ENCODE results near the gene SYNGAP1.

SYNGAP1 gene

DNA sequence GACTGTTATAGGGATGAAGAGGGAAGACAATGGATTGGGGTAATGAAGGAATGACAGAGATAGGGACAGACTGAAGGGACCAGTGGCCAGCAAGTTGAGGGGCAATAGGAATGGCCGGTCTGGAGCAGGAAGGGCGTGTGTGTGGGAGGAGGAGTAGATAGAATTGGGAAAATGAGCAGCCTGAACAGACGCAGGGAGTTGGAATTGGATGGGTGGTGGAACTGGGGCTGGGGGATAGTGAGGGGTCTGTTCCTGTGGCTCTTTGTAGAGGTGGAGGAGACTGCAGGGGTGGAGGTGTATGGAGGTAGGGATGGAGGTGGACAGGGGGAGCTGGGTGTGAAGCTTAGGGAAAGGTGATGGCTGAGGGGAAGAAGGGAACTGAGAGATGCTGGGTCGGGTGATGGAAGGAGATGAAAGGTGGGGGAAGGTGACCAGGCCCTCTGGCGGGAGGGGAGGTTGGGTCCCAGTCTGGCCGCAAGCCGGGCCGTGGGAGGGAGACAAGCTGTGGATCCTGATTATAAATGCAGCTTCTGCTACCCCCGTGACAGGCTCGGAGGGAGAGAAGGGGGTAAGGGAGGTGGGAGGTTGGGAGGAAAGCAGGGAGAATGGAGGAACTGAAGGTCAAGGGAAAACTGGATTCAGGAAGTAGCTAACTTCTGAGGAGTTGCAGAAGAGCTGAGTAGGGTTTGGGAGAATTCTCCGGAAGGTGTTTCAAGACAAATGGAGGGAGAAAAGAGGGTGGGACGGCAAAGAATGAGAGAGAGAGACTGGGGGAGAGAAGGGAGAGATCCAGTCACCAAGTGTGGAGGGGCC lies 5.2 kb downstream of the SYNGAP1 start:
- no peak for DNase-seq

DNA sequence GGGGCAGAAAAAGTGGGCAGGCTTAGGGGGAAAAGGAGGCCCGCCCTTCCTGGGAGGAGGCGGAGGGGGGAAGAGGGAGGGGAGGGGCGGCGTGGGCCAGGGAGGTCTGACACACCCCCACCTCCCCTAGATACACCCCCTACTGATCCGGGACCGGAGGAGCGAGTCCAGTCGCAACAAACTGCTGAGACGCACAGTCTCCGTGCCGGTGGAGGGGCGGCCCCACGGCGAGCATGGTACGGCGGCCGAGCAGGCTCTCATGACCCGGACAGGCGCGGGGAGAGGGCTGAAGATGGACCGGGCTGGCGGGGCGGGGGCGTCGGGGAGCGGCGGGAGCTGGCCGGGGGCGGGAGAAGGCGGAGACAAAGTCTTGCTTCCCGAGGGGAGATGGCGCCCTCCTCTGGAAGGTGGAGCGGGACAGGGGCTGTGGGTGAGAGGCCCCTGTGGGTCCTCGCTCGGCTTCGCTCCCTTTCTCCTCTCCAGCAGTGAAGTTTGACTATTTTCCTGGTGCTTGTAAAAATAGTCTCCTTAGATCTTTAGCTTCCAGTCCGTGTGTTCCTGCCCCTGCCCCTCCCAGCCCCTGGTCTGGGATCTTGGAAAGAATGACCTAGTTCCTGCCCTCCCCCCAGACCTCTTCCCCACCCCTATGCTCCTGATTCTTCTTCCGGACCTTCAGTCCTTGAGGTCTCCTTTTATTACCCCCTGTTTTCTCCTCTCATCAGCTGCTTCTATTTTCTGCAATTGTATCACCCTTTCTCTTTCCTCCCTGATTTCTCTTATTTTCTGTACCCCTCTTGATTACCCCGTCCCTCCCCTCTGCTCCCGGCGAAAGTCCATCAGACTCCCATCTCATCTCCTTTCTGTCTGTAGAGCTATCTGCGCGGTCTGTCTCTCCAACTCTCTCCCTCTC lies 6.1 kb downstream of the SYNGAP1 start:
- peak; percentile 78 for DNase-seq

- DNase-seq = no peak
Measured at GRCh38 chr6:33426590-33427511, 7.0 kb downstream of the SYNGAP1 start.

DNA sequence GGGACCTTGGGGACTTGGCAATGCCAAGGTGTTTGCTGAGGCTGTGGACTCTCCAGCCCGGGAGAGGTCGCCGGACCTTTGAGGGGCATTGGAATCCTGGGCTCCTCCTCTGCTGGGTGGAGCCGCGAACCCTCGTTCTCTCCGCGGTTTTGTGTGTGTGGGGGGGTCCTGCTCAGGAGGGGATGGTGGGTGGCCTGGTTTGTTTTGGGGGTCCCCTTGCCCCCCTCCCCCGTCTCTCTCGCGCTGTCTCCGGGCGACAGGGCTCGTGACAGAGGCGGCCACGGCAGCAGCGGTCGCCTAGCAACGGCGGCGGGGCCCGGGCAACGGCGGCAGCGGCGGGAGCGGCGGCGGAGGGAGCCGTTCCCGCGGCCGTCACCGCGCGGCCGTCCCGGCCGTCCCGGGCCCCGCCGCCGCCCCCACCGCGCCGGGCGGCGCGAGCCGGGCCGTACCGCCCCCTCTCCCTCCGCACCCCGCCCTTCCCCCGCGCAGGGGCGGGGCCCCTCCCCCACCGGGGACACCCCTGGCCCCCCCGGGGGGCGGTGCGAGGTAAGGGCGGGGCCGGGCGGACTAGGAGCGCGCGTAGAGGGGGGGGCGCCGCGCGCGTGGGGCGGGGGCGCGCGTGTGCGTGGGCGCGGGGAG lies 7.8 kb downstream of the SYNGAP1 start:
- peak; percentile 61 for DNase-seq

DNA sequence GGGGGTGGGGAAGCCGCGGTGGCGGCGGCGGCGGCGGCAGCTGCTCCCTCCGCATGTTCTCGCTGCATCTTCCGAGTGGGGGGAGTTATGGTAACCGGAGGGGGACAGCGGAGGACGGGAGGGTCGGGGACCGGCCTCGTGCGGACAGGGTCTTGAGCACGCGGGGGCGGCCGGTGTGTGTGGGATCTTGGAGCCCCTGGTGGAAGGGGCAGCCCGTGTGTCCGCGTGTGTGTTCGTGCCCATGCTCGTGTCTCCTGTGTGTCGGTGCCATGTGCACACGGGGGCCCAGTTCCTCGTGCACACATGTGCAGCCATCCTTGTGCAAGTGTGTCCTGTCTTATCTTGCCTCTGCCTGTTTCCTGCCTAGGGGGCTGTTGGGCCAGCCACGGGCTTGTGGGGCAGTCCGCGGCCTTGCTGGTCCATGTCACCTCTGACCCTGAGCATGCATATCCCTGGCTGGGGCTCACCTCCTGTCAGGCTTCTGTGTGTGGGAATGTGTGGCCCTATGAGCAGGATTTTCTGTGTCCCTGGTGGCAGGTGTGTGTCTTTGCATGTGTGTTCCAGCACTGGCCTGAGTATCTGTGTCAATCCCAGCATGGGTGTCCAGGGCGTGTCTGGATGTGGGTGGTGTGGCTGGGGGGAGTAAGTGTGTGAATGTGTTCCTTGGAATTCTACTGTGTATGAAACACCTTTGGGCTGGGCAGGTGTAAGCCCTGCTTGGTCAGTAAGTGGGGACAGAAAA lies 8.5 kb downstream of the SYNGAP1 start:
- DNase-seq = no peak

- DNase-seq = no peak
Measured at GRCh38 chr6:33428966-33429749, 9.3 kb downstream of the SYNGAP1 start.

GRCh38 chr6:33429750-33430052 lies 9.8 kb downstream of the SYNGAP1 start:
- DNase-seq = no peak

DNA sequence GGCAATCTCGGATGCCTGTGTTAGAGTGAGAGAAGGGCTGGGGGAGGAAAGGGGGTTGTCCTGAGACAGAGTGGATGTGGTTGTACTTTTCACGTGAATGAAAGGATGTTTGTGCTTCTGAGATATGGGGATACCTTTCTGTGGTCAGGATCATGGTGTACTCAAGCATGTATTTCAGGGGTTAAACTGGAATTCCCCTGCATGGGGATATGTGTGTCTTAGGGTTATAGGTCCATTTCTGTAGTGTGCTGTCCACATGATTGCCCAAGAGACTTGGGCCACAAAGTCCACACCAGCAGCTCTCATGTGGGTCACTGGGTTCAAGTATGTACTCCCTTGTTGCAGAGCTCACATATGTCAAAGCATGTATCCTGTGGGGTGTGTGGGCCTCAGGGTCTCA lies 10.5 kb downstream of the SYNGAP1 start:
- DNase-seq = no peak

DNA sequence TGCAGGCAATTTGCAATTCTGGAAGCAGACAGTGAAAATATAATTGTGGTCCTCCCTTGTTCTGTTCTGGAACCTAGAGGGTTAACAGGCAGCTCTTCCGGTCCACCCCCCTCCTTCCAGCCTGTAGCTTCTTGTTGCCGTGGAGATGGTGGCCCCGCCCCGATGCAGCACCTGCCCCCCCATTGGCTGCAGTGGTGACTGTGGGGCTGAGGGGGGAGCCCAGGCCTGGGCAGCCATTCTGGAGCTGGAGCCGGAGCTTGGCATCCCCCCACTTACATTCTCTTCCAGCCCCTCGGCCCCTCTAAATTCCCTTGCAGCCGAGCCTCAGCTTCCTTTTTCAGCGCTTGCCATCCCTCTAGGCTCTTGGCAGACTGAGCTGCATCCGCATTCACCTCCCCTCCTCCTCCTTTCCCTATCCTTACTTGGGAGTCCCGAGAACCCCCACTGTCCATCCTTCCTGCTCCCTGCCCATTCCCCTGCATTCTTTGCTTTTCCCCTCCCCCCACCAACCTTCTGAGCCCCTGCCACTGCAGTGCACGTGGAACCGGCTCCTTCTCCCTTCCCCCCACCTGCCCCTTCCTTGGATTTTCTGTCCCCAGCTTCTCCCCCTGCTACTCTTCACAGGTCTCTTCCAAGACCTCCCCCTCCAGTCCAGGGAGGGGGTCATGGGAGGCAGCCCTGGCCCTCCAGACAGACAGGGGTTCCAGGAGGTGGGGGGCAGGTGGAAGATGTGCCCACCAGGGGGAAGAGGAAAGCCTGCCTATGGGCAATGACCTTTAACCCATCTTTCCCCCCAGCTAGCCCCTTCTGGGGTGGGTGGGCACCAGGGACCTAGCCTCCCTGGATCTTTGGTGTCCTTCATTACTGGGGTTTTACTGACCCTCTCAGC lies 11.4 kb downstream of the SYNGAP1 start:
- peak; percentile 71 for DNase-seq

GRCh38 chr6:33431880-33432541 lies 12.1 kb downstream of the SYNGAP1 start:
- DNase-seq = no peak

DNA sequence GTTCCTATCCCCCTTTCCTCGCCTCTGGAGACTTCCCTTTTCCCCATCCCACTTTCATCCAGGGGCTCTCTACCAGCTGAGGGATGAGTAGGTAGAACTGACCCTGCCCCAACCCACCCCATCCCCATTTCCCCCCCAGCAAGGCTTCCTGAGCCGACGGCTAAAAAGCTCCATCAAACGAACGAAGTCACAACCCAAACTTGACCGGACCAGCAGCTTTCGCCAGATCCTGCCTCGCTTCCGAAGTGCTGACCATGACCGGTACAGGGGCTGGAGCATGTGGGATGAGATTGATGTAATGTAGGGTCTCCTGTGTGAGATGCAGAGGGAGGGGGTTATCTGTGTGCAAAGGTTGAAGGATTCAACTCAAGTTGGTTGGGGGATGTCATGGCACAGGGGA lies 12.7 kb downstream of the SYNGAP1 start:
- DNase-seq = no peak

DNA sequence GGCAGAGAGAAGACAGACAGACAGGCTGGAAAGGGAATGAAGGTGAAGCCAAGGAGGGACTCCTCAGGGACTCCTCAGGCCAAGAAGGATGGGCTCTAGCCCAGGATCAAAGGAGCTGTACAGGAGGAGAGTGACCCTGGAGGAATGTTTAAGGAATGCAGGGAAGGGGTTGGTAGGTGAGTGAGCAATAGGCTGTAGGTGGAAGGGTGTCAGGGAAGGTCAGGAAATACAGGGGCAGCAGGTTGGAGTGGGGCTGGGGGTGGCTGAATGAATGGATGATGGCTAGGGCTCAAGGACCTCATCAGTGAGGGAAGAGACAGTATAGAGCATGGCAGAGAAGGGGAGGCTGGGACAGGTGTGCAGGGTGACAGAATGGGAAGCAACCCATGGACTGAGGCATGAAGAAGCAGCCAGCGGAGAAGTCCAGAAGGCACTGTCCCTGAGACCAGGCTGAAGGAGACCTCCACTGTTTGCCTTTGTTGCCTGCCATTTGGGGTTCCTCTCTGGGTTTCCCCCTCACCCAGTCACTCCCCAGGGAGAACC lies 13.2 kb downstream of the SYNGAP1 start:
- no peak for DNase-seq

GRCh38 chr6:33433544-33434191 lies 13.8 kb downstream of the SYNGAP1 start:
- DNase-seq = no peak

- no peak for DNase-seq
Measured at GRCh38 chr6:33434961-33435360, 15.1 kb downstream of the SYNGAP1 start.

DNA sequence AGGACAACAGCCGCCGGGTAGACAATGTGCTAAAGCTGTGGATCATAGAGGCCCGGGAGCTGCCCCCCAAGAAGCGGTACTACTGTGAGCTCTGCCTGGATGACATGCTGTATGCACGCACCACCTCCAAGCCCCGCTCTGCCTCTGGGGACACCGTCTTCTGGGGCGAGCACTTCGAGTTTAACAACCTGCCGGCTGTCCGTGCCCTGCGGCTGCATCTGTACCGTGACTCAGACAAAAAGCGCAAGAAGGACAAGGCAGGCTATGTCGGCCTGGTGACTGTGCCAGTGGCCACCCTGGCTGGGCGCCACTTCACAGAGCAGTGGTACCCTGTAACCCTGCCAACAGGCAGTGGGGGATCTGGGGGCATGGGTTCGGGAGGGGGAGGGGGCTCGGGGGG lies 17.8 kb downstream of the SYNGAP1 start:
- no peak for DNase-seq

GRCh38 chr6:33438978-33439594 lies 19.2 kb downstream of the SYNGAP1 start:
- DNase-seq = no peak

DNA sequence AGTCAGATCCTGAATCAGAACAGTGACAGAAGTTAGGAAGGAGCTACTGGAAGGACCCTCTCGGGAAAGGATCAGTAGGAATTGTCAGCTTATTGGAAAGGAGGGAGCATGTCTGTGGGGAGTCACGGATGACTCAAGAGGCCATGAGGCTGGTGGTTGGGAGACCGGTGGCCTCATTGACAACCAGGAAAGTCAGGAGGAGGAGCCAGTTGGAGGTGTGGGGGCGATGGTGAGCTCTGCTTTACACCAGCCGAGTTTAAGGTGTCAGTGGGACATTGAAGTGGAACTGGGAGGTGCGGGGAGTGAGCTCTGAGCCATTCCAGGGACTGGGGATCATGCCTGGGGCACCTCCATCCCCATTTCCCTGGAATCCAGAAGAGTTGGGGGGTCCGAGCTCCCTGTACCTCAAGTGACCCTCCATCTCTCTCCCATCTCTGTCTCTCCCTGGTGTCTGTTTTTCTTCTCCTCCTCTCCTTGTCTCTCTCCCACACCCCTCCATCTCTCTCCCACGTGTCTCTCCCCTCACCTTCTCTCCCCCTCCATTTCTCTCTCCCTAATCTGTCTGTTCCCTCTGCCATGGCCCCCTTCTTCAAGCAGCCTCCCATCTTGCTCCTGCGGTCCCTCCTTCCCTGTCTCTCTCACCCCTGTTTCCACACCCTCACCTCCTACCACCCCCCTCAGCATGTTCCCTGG lies 20.2 kb downstream of the SYNGAP1 start:
- DNase-seq = no peak
